Activated T-cell treated with anti-CD3 and anti-CD28 coated beads, Interleukin-2, amount 50 U/mL, for 48 hours (primary cell): ENCODE measurements around the gene CDK19.

Experiments
- DNase-seq, 2 experiments: peaks; one replicate each; pipeline ENCODE4 v3.0.0-alpha.2; 2020

CDK19 gene

DNA sequence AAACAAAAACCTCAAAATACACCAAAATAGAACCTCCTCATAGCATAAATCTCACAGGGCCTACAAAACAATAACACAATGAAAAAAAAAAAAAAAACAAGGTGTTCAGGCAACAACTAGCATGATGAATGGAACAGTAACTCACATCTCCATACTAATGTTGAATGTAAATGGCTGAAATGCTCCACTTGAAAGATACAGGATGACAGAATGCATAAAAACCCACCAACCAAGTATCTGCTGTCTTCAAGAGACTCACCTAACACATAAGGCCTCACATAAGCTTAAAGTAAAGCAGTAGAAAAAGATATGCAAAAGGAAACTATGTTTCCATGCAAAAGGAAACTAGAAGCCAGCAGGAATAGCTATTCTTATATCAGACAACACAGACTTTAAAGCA, 121.3 kb downstream of the CDK19 start:
- DNase-seq: no peak

DNA sequence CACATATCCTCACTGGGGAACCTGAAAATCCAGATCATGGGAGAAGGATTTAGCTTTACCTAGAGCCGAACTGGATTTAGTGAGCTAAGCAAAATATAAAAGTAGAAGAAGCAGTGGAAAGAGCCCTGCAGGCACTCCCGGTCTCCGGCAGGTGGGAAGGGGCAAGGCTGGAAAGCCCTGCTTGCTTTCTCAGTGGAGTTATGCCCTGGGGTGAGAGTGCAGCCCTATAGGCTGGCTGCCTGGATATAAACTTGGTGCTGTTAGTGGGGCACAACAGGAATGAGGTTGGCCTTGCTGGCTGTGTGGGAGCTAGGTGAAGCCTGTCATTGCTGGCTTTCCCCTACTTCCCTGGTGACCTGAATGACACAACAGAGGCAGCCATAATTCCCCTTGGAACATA, 122.0 kb downstream of the CDK19 start:
- no peak for DNase-seq

DNA sequence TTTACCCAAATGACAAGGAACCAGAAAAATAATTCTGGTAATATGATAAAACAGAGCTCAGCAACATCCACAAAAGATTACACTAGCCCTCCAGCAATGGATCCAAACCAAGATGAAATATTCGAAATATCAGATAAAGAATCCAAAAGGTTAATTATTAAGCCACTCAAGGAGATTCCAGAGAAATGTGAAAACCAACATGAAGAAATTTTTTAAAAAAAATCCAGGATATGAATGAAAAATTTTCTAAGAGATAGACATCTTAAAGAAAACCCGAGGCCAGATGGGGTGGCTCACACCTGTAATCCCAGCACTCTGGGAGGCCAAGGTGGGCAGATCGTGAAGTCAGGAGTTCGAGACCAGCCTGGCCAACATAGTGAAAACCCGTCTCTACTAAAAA, 124.4 kb downstream of the CDK19 start:
- no peak for DNase-seq

DNA sequence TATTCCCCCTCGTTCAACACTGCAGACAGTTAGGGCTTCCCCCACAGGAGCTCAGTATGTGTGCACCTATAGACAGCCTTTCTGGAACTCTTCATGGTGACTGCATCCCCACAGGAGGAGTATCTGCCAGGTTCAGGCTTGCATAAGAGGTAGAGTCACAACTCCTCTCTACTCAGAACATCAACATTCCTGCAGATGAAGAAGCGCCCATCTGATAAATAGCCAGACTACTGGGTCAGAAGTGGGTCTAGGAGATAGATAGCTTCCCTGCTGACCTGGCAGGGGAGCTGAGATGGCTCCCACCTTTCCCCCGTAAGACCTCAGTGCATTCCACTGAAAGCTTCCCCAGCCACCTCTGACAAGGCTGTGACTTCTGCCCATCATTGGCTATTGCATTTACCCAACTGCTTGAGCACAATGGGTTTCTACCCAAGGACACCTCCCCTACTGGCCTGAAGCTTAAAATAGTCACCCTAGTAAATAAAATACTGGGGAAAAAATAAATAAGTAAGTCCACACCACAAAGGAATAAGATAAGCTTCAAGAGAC, 125.1 kb downstream of the CDK19 start:
- DNase-seq: no peak

DNA sequence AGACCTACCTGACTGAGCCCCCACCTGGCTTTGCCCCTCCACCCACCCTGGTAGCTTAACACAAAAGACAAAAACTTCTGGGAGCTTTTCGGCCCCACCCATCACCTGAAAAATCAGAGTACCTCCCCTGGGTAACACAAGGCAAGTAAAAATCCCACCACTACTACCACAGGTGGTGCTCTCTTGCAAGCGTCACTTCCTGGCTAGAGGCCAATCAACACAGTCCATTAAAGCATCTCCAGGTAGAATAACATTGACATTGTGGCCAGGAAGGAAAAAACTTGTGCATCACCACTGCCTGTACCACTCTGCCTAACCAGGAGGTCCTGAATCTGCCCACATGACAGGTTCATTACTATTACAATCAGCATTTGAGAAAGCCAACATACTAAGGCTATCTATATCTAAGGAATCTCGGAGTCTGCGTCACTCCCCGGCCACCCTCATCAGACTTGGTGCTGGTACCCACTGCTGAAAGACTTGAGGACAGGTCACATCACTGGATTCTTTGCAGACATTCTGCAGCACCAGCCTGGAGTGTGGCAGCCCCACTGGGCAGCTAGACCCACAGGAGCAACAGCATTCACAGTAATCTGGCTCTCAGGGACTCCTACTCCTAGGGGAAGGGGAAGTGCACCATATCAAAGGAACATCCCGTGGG, 125.9 kb downstream of the CDK19 start:
- no peak for DNase-seq

DNA sequence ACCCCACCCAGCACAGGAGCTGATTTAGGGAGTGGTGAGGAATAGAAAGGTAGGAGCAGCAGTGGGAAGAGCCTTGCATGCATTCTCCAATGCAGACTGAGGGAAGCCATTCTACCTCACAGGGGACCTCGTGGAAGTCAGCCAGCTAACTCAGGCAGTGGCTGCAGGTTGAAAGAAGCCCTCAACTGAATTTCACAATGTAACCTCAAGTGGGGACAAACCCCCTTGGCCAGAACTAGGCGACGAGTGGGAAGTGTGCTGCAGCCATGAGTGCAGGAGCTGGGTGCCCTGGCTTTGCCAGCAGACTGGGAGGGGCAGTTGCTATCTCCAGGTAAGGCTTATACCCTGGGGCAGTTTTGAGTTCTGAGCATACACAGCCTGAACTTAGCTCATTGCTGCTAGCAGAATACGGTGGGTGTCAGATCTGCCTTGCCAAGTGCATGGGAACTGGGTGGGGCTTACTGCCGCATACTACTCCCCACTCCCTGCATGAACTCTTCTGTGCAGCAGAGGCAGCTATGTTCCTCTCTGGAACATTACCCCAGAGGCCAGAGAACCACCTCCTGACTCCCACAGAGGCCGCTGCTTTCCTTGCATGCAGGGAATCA, 126.5 kb downstream of the CDK19 start:
- no peak for DNase-seq

DNA sequence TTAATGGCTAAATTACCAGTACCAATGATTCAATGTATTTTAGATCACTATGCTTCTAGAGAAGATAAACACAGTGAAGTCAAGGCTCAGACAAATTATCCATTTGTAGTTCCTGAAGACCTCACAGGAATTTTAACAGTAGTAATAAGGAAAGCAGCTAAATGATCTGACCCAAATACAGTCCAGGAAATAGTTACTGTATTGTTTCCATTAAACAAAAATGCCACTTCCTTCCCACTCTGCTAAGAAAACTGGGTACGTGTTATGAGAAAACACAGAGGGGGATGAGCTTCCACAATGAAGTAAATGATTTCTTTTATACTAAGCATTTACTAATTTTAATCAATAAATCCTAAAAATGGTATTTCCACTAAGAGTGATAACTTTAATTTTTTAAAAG, 127.9 kb downstream of the CDK19 start:
- DNase-seq: no peak

DNA sequence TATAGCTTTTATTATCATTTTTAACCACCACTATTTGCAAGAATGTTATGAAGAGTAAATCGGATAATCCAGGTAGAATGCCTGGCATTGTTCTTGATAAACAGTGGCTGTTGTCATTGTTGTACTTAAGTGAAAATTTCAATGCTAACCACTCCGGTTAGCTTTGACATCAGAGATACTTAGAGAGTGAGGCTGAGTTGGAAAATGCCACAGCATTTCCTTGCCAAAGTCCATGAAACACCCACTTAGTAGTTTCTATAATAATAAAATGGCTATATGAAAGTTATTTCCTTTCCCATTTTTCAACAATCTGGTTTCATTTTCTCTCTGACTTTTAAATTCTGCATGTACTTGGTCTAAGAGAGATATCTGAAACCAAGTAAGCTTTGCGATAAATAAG, 132.0 kb downstream of the CDK19 start:
- DNase-seq: no peak

DNA sequence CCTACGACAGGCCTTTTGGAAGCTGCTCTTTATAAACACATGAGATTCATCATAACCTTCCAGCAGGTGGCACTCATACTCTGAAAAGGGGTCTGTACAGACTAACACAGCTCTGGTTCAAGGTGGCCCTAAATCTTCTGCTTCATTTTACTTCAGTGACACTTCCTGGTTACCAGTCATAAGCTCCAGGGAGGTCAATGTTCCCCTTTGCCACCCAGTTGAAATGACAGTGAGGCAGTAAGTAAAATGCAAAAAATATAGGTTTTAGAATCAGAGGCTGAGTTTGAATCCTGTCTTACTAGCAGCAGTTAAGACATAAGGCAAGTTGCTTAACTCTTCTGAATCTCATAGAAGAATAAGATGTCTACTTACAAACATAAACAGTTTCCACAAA, 132.8 kb downstream of the CDK19 start:
- peak in 1 of 2 experiments; percentile 50 for DNase-seq

DNA sequence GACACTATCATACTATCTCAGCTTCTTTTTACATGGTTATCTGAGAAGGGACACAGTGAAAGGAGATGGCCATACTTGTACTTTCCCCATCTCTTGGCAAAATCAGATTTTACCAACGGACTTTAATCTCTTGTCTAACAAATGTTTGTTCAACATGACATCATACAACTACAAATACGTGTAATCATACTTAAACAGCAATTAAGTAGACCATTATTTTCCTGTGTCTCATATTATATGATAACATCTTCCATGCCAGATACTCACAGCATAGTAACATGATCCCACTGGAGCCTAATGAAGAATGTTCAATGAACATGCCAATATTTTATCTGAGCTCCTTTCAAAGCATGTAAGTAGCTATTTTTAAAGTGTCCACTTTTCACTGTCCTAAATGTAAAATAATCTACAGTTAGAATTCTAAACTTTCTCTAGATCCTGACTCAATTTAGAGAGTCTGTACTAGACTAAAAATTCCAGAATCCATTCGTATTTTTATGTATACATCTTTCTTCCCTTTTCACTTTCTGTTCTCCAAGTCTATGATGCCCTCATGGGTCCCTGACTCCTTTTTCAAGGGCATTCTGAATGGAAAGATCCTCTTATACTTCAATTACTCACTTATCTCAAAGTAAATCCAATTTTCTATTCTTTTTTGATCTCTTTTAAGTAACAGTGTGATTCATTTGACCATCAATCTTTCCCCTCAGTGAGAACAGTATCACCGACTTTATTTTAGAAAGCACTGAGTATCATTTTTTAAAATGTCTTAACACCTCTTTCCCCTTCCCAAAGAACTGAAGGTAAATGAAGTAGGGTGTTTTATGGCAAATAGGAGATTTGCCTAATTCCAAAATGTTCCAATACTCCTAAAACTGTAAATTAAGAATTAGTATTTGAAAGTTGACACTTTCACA, 133.5 kb downstream of the CDK19 start:
- DNase-seq: no peak

DNA sequence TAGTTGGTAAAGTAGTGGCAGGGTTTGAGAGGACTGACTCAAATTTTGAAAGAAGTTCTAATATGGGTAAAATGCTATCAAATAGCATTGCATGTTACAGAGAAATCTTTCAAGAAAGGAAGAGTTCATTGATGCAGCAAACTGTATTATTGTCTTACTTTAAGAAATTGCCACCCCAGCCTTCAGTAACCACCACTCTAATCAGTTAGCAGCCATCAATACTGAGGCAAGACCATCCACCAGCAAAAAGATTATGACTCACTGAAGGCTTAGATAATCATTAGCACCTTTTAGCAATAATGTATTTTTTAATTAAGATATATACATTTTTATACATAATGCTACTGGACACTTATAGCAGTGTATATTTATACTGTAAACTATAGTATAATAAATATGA, 138.9 kb downstream of the CDK19 start:
- DNase-seq: no peak

DNA sequence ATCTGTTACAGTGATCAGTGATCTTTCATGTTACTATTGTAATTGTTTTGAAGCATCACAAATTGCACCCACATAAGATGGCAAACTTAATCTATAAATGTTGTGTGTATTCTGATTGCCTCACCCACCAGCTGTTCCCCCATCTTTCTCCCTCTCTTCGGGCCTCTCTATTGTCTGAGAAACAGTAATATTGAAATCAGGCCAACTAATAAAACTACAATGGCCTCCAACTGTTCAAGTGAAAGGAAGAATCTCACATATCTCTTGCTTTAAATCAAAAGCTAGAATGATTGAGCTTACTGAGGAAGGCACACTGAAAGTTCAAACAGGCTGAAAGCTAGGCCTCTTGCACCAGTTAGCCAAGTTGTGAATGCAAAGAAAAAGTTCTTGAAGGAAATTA, 141.2 kb downstream of the CDK19 start:
- no peak for DNase-seq

DNA sequence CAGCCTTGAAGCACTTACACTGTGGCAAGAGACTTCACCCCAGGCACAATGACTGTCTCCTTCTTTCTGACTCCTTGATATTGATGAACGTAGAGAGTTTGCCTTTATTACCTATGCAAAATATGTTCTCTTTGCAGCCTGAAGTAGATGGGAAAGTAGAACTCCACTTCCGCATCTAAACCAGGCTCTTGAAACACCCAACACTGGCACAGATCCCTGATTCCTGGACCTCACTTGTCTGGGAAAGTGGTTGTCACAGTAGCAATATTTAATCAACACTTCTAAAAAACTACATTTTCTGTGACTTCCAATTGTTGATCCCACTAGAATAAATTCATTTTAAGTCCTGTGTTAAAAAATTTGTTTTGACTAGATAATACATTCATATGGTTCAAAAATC, 143.1 kb downstream of the CDK19 start:
- no peak for DNase-seq

DNA sequence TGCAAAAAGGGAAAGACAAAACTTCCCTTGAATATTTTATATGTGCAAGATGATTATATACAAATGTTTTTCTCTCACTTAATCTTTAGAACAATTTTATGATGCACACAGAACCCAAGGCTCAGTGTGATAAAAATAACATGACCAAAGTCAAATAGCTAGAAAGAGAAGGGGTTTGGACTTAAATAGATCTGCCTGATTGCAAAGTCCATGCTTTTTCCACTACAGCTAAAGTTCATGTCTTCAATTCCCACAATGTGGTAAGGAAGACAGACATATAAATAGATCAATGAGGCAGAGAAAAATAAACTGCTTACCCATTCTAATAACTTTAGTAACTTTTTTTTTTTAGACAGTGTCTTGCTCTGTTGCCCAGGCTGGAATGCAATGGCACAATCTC, 143.8 kb downstream of the CDK19 start:
- DNase-seq: no peak

DNA sequence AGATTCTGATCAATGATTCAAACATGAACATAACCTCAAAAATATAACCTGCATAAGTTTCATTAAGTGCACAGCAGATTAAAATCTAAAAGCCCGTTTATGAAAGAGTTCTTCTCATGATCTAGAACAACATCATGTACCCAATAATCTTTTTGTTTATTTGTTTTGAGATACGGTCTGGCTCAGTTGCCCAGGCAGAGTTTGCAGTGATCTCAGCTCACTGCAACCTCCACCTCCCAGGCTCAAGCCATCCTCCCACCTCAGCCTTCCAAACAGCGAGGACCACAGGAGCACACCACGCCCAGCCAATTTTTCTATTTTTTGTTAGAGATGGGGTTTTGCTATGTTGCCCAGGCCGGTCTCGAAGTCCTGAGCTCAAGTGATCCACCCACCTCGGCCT, 149.7 kb downstream of the CDK19 start:
- DNase-seq: no peak

DNA sequence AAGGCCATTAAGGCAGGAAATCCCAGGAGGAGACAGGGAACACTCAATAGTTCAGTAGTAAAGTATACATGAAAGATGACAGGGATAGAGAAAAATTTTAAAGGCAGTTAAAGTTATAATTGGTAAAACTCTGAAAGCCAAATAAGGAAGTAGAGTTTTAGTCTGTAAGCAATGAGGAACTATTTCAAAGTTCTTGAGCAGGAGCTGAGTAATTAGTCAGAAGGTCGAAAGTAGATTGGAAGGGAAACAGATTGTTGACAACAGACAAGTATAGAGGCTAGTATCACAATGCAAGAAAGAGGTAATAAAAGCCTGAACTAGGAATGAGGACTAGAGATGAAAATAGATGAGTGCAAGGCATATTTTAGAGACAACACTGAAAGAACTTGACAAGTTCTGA, 150.3 kb downstream of the CDK19 start:
- no peak for DNase-seq

DNA sequence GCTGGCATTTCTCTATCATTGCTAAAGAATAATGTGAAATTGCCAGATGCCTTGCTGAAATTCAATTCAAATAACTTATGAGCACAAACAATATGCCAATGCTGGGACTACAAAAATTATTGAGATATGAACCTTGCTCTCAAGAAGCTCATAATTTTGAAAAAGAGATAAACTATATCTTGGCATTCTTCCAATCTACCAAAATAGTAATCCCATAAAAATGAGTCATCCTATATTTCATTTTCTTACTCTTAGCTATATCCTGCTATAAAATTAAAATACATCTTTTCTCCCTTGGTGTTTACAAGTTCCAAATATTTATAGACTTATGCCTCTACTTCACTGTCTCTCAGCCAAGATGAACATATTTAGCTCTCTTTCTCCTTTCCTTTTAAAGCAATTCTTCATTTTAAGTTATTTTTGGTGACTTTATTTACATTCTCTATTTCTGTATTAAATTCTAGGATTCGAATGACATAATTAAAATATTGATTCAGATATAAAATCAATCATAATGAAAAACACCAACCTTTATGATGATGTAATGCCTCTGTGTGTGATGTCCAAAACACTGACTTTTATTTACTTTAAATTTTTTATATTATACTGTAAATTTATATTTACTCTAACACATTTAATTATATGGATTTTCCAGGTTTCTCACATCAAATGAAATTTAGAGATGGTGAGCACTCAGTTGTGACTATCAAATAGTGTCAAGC, 152.6 kb downstream of the CDK19 start:
- DNase-seq: no peak

DNA sequence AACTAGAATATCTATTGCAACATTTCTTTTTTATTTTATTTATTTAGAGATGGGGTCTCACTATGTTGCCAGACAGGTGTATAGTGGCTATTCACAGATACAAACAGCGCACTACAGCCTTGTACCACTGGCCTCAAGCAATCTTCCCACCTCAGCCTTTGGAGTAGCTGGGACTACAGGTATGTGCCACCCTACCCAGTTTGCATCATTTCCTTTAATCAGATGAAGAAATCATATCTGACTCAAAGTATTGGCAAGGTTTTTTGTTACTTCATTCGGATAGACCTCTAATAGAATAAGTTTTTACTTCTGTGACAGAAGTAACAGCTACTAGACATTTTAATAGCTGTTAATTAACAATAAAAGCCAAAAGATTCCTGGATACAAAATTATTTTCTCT, 153.9 kb downstream of the CDK19 start:
- DNase-seq: no peak

DNA sequence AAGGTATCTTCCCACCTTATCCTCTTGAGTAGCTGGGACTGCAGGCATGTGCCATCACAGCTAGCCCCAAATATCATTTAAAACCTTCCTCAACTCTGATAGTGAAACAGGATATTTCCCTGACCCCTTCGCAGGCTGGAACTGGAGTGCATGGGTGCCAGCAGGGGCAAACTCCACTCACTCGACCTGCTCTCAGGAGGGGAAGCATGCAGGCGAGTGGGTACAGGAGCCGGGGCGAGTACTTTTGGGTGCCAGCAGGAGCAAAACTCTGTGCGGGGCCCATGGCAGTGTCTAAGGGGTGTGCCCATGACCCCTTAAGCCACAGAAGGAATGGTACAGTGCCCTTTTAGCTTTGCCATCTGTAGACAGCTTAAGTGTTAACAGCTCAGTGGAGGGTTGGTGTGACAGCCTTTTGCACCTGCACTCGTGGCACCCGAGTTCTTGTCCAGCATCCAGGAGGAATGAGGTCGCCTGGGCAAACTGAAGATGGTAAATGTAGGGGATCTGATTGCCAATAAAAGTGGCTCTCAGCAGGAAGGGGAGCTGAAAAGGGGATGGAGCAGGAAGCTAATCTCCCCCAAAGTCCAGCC, 155.1 kb downstream of the CDK19 start:
- no peak for DNase-seq

DNA sequence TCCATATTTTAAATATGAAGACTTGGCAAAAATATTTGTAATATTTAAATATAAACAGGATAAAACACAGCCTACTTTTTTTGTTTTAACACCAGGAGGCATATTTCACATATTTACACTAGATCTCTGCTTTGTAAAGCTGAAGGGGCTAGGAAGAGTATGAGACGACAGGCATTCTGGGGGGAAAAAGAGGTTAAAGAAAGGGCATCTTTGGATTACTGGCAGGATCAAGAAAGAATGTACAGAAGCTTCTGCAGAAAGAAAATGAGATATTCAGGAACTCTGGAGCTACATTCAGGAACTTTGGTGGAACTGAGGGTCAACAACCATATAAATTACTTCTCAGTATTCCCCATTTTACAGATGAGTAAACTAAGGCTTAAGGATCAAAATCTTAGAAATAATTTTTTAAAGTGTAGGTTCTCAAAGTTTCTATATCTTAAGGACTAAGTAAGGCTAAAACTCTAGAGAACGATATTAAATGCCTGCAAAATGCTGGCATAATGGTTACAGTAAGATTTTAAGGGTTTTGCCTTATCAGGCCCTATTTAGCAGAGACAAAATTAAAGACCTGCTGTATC, 156.5 kb downstream of the CDK19 start:
- no peak for DNase-seq

DNA sequence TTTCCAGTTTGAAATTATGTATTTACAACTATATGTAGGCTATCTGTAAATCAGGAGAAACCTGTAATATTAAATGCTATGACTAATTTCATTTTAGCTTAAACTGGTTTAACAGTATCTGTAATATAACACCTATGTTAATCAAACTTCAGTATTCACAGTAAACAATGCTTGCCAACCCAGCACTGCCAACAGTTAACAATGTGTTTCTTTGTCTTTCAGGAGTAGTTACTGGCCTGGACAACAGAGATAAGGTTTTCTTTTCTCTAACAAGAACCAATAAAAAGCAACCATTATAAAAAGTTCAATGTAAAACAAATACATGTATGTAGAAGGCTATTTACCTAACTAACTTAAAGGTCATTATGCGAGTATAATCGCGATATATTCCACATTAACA, 158.8 kb downstream of the CDK19 start:
- DNase-seq: no peak

DNA sequence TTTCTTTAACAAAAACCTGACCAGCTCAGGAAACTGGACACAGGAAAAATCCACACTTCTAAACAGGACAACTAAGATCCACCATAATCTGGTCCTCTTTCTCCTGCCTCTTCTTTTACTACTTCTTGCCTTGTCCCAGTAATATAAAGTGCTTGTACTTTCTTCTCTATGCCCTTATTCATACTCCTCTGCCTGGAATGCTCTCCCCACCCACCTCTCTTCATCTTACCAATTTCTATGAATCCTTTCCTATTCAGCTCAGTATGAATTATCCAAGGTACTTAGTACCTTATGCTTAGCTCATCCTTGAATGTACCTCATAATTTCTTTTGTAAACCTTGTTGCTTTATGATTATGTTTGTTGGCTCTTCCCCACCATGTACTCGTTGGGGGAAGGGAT, 159.4 kb downstream of the CDK19 start:
- DNase-seq: no peak
